Esophagus muscularis mucosa (tissue), 3 donors: ENCODE measurements around the gene CYBA.

Source experiments
- POLR2AphosphoS5 ChIP-seq, 2 donors: sonication (generic); formaldehyde crosslinking; IDR thresholded peaks; one replicate each; pipeline ENCODE4 v1.6.1; 2017; ENCODE audit warnings: antibody characterized with exemption in 2 of 2
- TF ChIP-seq, protein P1 (sequence below), 3 experiments: fragments of 200-600 bp in 2 of 3; fragments of 450-650 bp in 1 of 3; sonication (generic) in 2 of 3; IDR thresholded peaks; one replicate each; pipeline ENCODE4 v1.5.1; 2017 to 2019; ENCODE audit warnings: antibody characterized with exemption in 3 of 3, mild to moderate bottlenecking in 2 of 3, moderate library complexity in 1 of 3

DNA sequence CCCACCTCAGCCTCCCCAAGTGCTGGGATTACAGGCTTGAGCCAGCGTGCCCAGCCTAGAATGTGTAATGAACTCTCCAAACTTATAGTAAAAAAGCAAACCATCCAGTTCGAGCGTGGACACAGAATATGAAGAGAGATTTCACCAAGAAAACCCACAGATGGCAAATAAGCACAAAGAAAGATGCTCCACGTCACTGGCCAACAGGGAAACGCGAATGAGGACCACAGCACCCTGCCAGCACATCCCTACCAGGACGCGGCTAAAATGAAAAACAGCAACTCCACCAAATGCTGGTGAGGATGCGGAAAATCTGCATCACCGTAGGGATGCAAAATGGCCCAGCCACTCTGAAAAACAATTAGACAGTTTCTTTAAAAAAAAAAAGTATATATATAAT is 10.6 kb upstream of the CYBA start:
- TF ChIP-seq, protein P1, sequence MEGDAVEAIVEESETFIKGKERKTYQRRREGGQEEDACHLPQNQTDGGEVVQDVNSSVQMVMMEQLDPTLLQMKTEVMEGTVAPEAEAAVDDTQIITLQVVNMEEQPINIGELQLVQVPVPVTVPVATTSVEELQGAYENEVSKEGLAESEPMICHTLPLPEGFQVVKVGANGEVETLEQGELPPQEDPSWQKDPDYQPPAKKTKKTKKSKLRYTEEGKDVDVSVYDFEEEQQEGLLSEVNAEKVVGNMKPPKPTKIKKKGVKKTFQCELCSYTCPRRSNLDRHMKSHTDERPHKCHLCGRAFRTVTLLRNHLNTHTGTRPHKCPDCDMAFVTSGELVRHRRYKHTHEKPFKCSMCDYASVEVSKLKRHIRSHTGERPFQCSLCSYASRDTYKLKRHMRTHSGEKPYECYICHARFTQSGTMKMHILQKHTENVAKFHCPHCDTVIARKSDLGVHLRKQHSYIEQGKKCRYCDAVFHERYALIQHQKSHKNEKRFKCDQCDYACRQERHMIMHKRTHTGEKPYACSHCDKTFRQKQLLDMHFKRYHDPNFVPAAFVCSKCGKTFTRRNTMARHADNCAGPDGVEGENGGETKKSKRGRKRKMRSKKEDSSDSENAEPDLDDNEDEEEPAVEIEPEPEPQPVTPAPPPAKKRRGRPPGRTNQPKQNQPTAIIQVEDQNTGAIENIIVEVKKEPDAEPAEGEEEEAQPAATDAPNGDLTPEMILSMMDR (IDR thresholded peaks at IDR 0.05), result no peak
- no peak for TF ChIP-seq POLR2AphosphoS5 (IDR thresholded peaks at IDR 0.05)
